Neuron (in vitro differentiated cells): ENCODE measurements around the gene MTRF1L.
"Not testable (repeated sequence)": the region's sequence is repeated elsewhere in the genome, so short reads cannot be mapped to it uniquely, and the experiment has no call there.

Experiments used
- H2AFZ ChIP-seq: one replicate; pipeline ENCODE4 v1.6.1; 2013; ENCODE audit warnings: low read depth, mild to moderate bottlenecking, inconsistent platforms, low read length, moderate library complexity
- H3K27me3 ChIP-seq: one replicate; pipeline ENCODE4 v1.6.1; 2013; ENCODE audit warnings: low read length; ENCODE audit not compliant: insufficient read depth
- H3K36me3 ChIP-seq: one replicate; pipeline ENCODE4 v1.6.1; 2013; ENCODE audit warnings: low read length; ENCODE audit not compliant: insufficient read depth
- H3K4me1 ChIP-seq: one replicate; pipeline ENCODE4 v1.6.1; 2013; ENCODE audit warnings: low read length; ENCODE audit not compliant: insufficient read depth
- H3K4me3 ChIP-seq: 2 replicates; pipeline ENCODE4 v1.5.1; 2013; ENCODE audit warnings: mild to moderate bottlenecking, low read length, moderate library complexity
- H3K9me3 ChIP-seq: one replicate; pipeline ENCODE4 v1.6.1; 2013; ENCODE audit warnings: low read length

MTRF1L gene

DNA sequence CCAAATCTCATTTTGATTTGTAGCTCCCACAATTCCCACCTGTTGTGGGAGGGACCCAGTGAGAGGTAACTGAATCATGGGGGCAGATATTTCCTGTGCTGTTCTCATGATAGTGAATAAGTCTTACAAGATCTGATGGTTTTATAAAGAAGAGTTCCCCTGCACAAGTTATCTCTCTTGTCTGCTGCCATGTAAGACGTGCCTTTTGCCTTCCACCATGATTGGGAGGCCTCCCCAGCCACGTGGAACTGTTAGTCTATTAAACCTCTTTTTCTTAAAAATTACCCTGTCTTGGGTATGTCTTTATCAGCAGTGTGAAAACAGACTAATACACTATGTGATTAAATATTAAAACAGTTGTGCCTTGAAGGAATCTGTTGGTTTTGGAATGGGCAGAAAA is 3.0 kb downstream of the MTRF1L start:
- not testable (repeated sequence) for H3K27me3 ChIP-seq, H3K4me3 ChIP-seq, H2AFZ ChIP-seq, H3K9me3 ChIP-seq
- H3K36me3 ChIP-seq: peaks cover 33% of the 10 kb centered on the region
- peaks cover 20% of the 10 kb centered on the region for H3K4me1 ChIP-seq

DNA sequence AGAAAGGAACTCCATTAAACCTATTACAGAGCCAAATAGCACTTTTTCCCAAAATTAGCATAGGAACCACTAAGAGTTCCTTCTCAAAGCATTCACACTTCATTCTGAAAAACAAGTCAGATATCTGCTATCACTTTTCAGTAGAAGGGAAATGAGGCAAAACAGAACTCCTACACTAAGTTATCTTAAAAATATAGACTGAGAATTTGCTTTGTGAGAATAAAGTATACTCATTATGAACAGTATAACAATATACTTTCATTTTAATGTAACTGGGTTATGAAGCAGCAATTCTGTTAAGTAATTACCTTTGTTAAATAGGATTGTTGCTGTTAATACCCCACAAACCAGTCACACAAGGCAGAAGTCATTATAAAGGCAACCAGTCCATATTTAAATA is 8.7 kb downstream of the MTRF1L start:
- Histone ChIP-seq H3K36me3 (peaks cover 67% of the 10 kb centered on the region), H2AFZ (no peak overlapping the region)

DNA sequence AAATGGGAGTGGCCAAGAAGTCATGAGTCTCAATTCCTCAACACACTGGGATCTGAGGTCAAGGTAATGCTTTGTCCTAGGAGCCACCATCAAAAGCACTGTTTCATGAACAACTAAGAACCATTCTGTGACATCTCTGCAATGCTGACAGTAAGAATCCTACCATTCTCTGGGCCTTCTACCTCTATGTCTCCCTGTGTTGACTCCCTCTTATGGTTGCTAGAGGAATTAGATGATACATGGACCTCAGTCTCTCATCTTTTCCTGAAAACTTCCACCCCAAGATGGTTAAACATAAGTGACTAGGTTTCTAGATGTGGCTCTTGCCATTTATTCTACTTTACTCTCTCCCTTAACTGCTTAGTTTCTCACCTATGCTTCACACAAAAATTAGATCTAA is 9.1 kb downstream of the MTRF1L start:
- peaks cover 65% of the 10 kb centered on the region for H3K36me3 ChIP-seq

More for the DNA sequence above, 8.7 kb downstream of the MTRF1L start:
- H3K27me3 ChIP-seq: no peaks in the 10 kb centered on the region
- H3K9me3 ChIP-seq: no peaks in the 10 kb centered on the region
- H3K4me3 ChIP-seq: no peak overlapping the region
- H3K4me1 ChIP-seq: no peaks in the 10 kb centered on the region

DNA sequence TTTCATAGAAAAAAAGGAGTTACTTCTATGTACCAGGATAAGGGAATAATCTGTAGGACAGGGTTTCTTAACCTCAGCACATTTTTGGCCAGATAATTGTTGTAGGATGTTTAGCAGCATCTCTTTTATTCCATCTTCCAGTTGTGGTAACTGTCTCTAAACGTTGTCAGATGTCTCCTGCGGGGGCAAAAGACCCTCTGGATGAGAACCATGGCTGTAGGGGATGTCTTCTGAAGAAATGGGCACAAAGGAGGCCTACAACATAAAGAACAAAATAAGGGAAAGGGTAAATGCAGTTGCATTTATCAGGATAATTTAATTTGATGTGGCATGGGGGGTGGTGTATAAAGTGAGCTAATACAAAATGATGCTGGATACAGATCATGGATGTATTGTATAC is 15.5 kb downstream of the MTRF1L start:
- Histone ChIP-seq H3K9me3 (no peaks in the 10 kb centered on the region), H3K4me1 (peaks cover 10% of the 10 kb centered on the region), H3K36me3 (peaks cover 21% of the 10 kb centered on the region), H3K4me3 (no peak overlapping the region), H3K27me3 (no peaks in the 10 kb centered on the region), H2AFZ (no peak overlapping the region)

More for the DNA sequence above, 9.1 kb downstream of the MTRF1L start:
- no peaks in the 10 kb centered on the region for H3K9me3 ChIP-seq
- H3K4me3 ChIP-seq: no peak overlapping the region
- H3K27me3 ChIP-seq: no peaks in the 10 kb centered on the region
- H3K4me1 ChIP-seq: no peaks in the 10 kb centered on the region
- no peak overlapping the region for H2AFZ ChIP-seq

DNA sequence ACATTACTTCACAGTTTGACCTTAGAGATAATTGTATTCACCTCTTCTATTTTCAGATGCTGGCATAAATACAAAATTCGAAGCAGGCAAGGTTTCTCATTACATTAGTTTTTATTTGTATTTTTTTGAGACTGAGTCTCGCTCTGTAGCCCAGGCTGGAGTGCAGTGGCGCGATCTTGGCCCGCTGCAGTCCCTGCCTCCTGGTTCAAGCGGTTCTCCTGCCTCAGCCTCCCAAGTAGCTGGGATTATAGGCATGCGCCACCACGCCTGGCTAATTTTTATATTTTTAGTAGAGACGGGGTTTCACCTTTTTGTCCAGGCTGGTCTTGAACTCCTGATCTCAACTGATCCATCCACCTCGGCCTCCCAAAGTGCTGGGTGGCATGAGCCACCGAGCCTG is 17.2 kb downstream of the MTRF1L start:
- H3K27me3 ChIP-seq, H2AFZ ChIP-seq, H3K9me3 ChIP-seq, H3K36me3 ChIP-seq: not testable (repeated sequence)
- H3K4me3 ChIP-seq: peak overlapping the region; percentile 84
- peaks cover 24% of the 10 kb centered on the region for H3K4me1 ChIP-seq

DNA sequence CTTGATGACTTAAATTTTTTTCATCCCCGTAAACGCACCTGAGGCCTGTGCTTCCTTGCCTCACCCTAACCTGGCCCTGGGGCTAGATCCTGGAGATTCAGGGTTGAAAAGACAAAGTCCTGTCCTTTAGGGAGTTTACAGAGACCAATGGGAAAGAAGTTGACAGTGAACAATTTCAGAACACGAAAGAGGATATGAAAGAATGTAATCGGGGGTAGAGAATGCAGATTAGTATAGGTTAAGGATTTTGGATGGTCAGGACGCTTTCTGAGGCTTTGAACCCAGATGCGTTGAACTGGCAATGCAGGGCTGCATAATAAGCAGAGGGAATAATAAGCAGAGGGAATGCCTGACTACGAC is 18.0 kb downstream of the MTRF1L start:
- H3K9me3 ChIP-seq: no peaks in the 10 kb centered on the region
- no peaks in the 10 kb centered on the region for H3K27me3 ChIP-seq
- H3K4me3 ChIP-seq: peak overlapping the region; percentile 84
- peaks cover 6% of the 10 kb centered on the region for H3K36me3 ChIP-seq
- H3K4me1 ChIP-seq: peaks cover 31% of the 10 kb centered on the region
- no peak overlapping the region for H2AFZ ChIP-seq

DNA sequence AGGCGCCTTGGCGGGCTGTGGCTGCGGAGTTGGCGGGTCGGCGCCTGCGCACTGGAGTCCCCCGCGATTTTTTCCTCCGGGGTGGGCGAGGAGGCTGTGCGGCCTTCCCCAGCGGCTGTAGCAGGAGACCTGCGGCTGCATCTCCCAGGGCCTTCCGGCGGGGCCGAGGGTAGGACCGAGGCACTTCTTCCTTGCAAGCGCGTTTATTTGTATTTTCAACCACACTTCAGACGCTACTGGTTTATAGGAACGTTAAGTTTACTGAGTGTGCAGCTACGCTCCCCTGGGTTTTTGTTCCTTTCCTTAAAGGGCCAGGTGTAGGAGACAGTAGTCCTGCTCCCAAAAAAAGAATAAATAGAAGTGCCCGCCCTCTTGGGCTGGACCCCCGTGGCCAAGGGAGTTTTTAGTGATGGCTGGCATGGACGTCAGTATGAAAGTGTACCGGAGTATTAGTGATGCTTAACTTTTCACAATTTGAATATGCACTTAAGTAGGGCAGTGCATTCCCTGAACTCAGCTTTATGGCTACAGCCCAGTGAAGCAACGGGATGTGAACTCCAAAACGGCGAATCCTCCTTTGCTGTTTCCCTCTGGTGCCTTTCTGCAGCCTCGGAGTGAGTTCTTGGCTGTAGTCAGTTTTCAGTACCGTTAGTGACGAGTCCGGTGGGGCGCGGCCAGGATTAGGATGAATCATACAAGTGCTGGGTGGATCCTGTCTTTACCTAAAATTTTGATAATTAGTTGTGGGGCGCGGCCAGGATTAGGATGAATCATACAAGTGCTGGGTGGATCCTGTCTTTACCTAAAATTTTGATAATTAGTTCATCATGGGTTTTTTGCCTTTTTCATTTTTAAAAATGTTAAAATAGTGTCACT is 18.6 kb downstream of the MTRF1L start:
- Histone ChIP-seq H3K36me3 (peaks cover 10% of the 10 kb centered on the region), H3K4me3 (peak overlapping the region; percentile 84), H3K4me1 (peaks cover 35% of the 10 kb centered on the region), H3K9me3 (no peaks in the 10 kb centered on the region), H2AFZ (peak overlapping the region; percentile 57), H3K27me3 (no peaks in the 10 kb centered on the region)

DNA sequence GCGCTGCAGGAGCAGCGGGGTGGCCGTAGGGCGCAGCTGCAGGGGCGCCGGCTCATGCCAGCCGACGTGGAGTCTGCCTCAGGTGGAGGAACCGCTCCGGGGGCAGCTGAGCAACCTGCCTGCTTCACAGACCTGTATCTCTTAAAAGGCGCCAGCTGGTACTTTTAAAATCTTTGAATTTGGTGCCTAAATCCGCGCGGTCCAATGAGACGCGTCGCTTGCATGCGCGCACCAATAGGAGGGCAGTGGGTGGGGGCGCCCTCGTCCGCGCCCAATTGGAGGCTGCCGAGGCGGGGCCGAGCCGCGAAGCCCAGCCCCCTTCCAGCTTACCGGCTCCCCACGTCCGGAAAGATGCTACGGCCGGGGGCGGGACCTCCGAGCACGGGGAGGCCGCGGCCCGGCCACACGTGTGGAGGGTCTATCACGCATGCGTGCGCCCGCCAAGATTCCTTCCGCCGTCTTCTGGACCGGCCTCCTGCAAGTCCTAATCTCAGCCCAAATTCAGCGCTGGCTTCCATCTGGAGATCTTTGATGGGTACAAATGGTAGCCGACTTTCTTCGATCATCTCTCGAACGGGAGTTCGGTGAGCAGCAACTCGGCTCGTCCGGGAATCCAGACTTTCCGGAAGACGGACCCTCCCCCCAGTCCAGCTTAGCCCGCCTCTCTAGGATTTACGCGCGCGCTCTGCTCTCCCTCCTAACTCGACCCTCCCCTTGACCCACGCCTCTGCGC is 19.4 kb downstream of the MTRF1L start, which contains the start of gene FBXO5:
TSS of gene FBXO5 (minus strand) at position 138 of the 733 bp plus-strand sequence. CDS start at position 56, 82 bp downstream.
- peaks cover 15% of the 10 kb centered on the region for H3K36me3 ChIP-seq
- H3K9me3 ChIP-seq: no peaks in the 10 kb centered on the region
- no peaks in the 10 kb centered on the region for H3K27me3 ChIP-seq
- peak within 1 kb of the TSS; percentile 57 for H2AFZ ChIP-seq
- peaks cover 39% of the 10 kb centered on the region for H3K4me1 ChIP-seq
- peak within 1 kb of the TSS; percentile 84 for H3K4me3 ChIP-seq

DNA sequence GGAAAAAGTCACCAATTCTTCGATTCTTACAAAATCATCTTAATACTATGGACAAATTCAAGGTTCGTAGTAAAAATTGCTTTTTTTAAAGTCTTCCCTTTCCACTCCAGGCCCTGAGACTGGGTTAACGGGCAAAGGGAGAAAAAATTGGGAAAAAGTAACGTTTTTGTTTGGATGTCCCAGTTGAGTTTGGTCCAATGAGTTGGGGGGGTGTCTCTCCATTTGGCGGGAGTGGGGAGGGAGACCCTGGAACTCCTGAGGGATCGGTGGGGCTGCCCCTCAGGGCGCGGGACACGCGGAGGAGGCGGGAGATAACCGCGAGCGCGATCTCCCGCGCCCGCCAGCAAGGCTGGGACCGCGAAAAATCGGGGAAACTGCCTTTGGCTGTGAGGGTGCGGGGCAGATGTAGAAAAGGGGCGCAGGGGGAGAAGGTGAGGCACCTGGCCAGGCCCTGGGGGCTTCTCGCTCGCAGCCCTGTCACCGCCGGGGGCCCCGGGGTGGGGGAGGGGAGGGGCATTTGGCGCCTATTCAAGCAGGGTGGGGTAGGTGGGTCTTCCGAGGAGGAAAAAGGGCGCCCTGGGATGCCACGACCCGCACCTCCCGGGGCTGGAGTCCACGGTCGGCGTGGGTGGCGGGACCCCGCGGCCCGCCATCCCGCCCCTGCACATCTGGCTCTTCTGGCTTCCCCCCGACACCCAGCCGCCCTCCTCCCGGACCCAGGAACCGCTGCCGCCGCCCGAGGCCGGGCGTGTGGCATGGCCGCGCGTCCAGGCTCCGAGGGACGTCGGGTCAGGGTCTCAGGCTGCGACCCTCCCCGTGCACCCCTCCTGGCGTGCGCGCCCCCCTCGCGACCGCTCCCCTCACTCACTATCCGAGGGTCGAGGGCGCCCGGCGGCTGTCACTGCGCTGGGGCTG is 20.3 kb downstream of the MTRF1L start:
- Histone ChIP-seq H3K4me3 (peak overlapping the region; percentile 84), H3K9me3 (no peaks in the 10 kb centered on the region), H3K4me1 (peaks cover 47% of the 10 kb centered on the region), H2AFZ (no peak overlapping the region), H3K27me3 (no peaks in the 10 kb centered on the region), H3K36me3 (peaks cover 21% of the 10 kb centered on the region)

DNA sequence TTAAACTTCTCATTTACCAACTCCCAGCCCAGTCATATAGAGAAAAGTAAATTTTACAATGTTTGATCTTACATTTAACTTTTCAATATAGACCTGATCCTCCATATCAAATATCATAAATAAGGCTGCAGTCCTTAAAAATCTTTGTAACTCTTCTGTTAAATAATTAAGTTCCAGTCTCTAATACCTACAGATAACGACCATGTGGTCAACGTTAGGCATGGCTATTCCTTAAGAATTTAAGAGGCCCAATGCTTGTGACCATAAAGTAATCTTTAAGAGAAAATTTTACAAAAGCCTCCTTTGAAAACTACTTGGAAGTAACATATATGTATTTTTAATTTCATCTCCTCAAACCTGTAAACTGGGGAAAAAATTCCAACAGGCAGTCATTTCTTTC is 21.3 kb downstream of the MTRF1L start:
- H3K36me3 ChIP-seq: peaks cover 27% of the 10 kb centered on the region
- H3K4me3 ChIP-seq: peak overlapping the region; percentile 84
- H3K27me3 ChIP-seq: no peaks in the 10 kb centered on the region
- no peak overlapping the region for H2AFZ ChIP-seq
- no peaks in the 10 kb centered on the region for H3K9me3 ChIP-seq
- H3K4me1 ChIP-seq: peaks cover 55% of the 10 kb centered on the region

DNA sequence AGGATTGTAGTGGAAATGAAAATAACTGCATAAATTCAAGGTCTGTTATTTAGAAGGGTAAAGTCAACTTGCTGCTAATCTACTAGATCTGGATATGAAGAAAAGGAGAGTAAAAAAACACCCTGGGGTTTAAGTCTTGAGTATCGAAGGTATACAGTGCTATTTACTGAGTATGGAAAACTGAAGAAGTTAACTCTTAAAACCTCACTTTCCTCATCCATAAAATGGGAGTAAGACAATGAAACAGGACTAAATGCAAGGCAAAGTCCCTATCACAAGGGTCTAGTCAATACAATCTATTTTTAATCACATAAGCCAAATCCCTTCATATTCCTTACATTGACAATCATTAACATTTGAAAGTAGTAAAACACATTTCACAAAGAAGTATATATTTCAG is 21.9 kb downstream of the MTRF1L start:
- no peak overlapping the region for H2AFZ ChIP-seq
- H3K27me3 ChIP-seq: no peaks in the 10 kb centered on the region
- H3K36me3 ChIP-seq: peaks cover 25% of the 10 kb centered on the region
- peak overlapping the region; percentile 84 for H3K4me3 ChIP-seq
- no peaks in the 10 kb centered on the region for H3K9me3 ChIP-seq
- H3K4me1 ChIP-seq: peaks cover 55% of the 10 kb centered on the region

DNA sequence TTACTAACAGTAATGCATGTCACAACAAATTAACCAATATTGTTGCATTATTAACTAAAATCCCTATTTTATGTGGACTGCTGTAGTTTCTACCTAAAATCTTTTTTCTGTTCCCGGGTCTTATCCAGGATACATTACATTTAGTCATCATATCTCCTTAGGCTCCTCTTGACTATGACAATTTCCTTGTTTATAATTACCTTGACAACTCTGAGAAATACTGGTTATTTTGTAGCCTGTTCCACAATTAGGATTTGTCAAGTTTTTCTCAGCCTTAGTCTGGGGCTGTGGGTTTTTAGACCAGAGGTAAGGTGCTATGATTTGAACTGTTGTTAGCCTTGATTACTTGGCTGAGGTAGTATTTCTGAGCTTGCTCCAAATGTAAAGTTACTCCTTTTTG is 23.4 kb downstream of the MTRF1L start:
- H3K4me1 ChIP-seq: peaks cover 46% of the 10 kb centered on the region
- H3K4me3 ChIP-seq: no peak overlapping the region
- no peaks in the 10 kb centered on the region for H3K9me3 ChIP-seq
- peaks cover 40% of the 10 kb centered on the region for H3K36me3 ChIP-seq
- no peaks in the 10 kb centered on the region for H3K27me3 ChIP-seq
- H2AFZ ChIP-seq: no peak overlapping the region
